HEK293 (cell line): ENCODE results near the gene SH2D1A.
"Not testable (repeated sequence)": the region's sequence is repeated elsewhere in the genome, so short reads cannot be mapped to it uniquely, and the experiment has no call there.

ENCODE experiments used
- CTCF ChIA-PET: fragments of 350-600 bp; formaldehyde crosslinking; extraction: SDS; loops from one replicate; lab custom pipeline; 2021; ENCODE audit warnings: antibody characterized with exemption; lab: Yijun Ruan, JAX
- POLR2A ChIA-PET: fragments of 300-600 bp; formaldehyde crosslinking; extraction: SDS; loops from one replicate; lab custom pipeline; 2020; ENCODE audit warnings: antibody characterized with exemption, inconsistent platforms; lab: Yijun Ruan, JAX
- H3K27ac ChIP-seq: fragments of 200-500 bp; sonication (Bioruptor generic); 2 replicates; pipeline ENCODE4 v1.5.1; 2014; ENCODE audit warnings: low read depth, low read length, control low read depth, inconsistent platforms; ENCODE audit errors: extremely low read depth
- H3K36me3 ChIP-seq, 2 experiments: fragments of 200-500 bp in 1 of 2; sonication (Bioruptor generic) in 1 of 2; 1 replicate in 1 of 2; 2 replicates in 1 of 2; pipeline ENCODE4 v1.5.1; 2014 to 2017; ENCODE audit warnings: inconsistent platforms in 2 of 2, low read length in 2 of 2; ENCODE audit not compliant: control insufficient read depth in 2 of 2, insufficient read depth in 1 of 2
- H3K4me1 ChIP-seq: fragments of 200-500 bp; sonication (Bioruptor generic); 2 replicates; pipeline ENCODE4 v1.5.1; 2014; ENCODE audit warnings: mild to moderate bottlenecking, low read length, inconsistent platforms; ENCODE audit not compliant: control insufficient read depth, insufficient read depth
- H3K4me3 ChIP-seq: 2 replicates; pipeline ENCODE4 v1.5.1; 2011; ENCODE audit warnings: low read depth, mild to moderate bottlenecking, control low read depth, low read length, moderate library complexity
- H3K9me3 ChIP-seq: fragments of 200-500 bp; sonication (Bioruptor generic); 2 replicates; pipeline ENCODE4 v1.5.1; 2014; ENCODE audit warnings: low read depth, low read length, inconsistent platforms; ENCODE audit not compliant: control insufficient read depth, insufficient read depth
- FEZF1 ChIP-seq: fragments of 450-650 bp; formaldehyde crosslinking; IDR thresholded peaks from 2 replicates; pipeline ENCODE4 v1.5.1; 2016; ENCODE audit warnings: missing biosample characterization, missing genetic modification characterization
- MYNN ChIP-seq: fragments of 450-650 bp; formaldehyde crosslinking; IDR thresholded peaks from 2 replicates; pipeline ENCODE4 v1.5.1; 2016; ENCODE audit warnings: missing biosample characterization, missing genetic modification characterization, borderline replicate concordance
- SALL2 ChIP-seq: fragments of 450-650 bp; formaldehyde crosslinking; IDR thresholded peaks from 2 replicates; pipeline ENCODE4 v1.5.0; 2017; ENCODE audit warnings: missing biosample characterization, mild to moderate bottlenecking, missing genetic modification characterization, borderline replicate concordance
- ZBTB21 ChIP-seq: fragments of 450-650 bp; formaldehyde crosslinking; IDR thresholded peaks from 2 replicates; pipeline ENCODE4 v1.5.1; 2017; ENCODE audit warnings: missing biosample characterization, missing genetic modification characterization
- ZNF146 ChIP-seq: fragments of 450-650 bp; formaldehyde crosslinking; IDR thresholded peaks from 2 replicates; pipeline ENCODE4 v1.5.1; 2016; ENCODE audit warnings: missing biosample characterization, missing genetic modification characterization
- ZNF274 ChIP-seq, 2 experiments: fragments of 200-500 bp in 1 of 2; fragments of 450-650 bp in 1 of 2; sonication (Bioruptor generic) in 1 of 2; formaldehyde crosslinking in 1 of 2; IDR thresholded peaks; 2 replicates each; pipeline versions ENCODE4 v1.5.1 to v1.6.1; 2014 to 2016; ENCODE audit warnings: borderline replicate concordance in 1 of 2, inconsistent platforms in 1 of 2, low read length in 1 of 2, missing biosample characterization in 1 of 2, missing genetic modification characterization in 1 of 2
- ZNF335 ChIP-seq: fragments of 450-650 bp; formaldehyde crosslinking; conservative IDR thresholded peaks from 2 replicates; pipeline ENCODE4 v1.5.1; 2016; ENCODE audit warnings: missing biosample characterization, missing genetic modification characterization
- ZNF350 ChIP-seq: fragments of 450-650 bp; formaldehyde crosslinking; IDR thresholded peaks from 2 replicates; pipeline ENCODE4 v1.5.0; 2017; ENCODE audit warnings: missing biosample characterization, mild to moderate bottlenecking, missing genetic modification characterization
- ZNF529 ChIP-seq: fragments of 450-650 bp; formaldehyde crosslinking; IDR thresholded peaks from 2 replicates; pipeline ENCODE4 v1.5.1; 2017; ENCODE audit warnings: missing genetic modification characterization, missing biosample characterization; ENCODE audit not compliant: insufficient replicate concordance
- ZNF585B ChIP-seq: fragments of 450-650 bp; formaldehyde crosslinking; IDR thresholded peaks from 2 replicates; pipeline ENCODE4 v1.5.1; 2016; ENCODE audit warnings: missing biosample characterization, missing genetic modification characterization
- ZNF629 ChIP-seq: fragments of 450-650 bp; formaldehyde crosslinking; IDR thresholded peaks from 2 replicates; pipeline ENCODE4 v1.5.1; 2017; ENCODE audit warnings: missing biosample characterization, missing genetic modification characterization
- ZNF768 ChIP-seq: fragments of 450-650 bp; formaldehyde crosslinking; IDR thresholded peaks from 2 replicates; pipeline ENCODE4 v1.5.1; 2018; ENCODE audit warnings: missing biosample characterization, mild to moderate bottlenecking, missing genetic modification characterization
- ZSCAN16 ChIP-seq: fragments of 450-650 bp; formaldehyde crosslinking; IDR thresholded peaks from 2 replicates; pipeline ENCODE4 v1.5.1; 2016; ENCODE audit warnings: missing biosample characterization, missing genetic modification characterization
- ZSCAN30 ChIP-seq: fragments of 450-650 bp; IDR thresholded peaks from 2 replicates; pipeline ENCODE4 v1.5.1; 2018; ENCODE audit warnings: missing biosample characterization, mild to moderate bottlenecking, missing genetic modification characterization, moderate library complexity
- TF ChIP-seq, protein P1 (sequence below): fragments of 450-650 bp; formaldehyde crosslinking; IDR thresholded peaks from 2 replicates; pipeline ENCODE4 v1.5.1; 2016; ENCODE audit warnings: missing biosample characterization, missing genetic modification characterization, low read depth
- TF ChIP-seq, protein P2 (sequence below): fragments of 450-650 bp; formaldehyde crosslinking; IDR thresholded peaks from 2 replicates; pipeline ENCODE4 v1.5.1; 2016; ENCODE audit warnings: missing biosample characterization, missing genetic modification characterization
- TF ChIP-seq, protein P3 (sequence below): fragments of 450-650 bp; formaldehyde crosslinking; IDR thresholded peaks from 2 replicates; pipeline ENCODE4 v1.5.1; 2016; ENCODE audit warnings: missing biosample characterization, missing genetic modification characterization

Gene SH2D1A

DNA sequence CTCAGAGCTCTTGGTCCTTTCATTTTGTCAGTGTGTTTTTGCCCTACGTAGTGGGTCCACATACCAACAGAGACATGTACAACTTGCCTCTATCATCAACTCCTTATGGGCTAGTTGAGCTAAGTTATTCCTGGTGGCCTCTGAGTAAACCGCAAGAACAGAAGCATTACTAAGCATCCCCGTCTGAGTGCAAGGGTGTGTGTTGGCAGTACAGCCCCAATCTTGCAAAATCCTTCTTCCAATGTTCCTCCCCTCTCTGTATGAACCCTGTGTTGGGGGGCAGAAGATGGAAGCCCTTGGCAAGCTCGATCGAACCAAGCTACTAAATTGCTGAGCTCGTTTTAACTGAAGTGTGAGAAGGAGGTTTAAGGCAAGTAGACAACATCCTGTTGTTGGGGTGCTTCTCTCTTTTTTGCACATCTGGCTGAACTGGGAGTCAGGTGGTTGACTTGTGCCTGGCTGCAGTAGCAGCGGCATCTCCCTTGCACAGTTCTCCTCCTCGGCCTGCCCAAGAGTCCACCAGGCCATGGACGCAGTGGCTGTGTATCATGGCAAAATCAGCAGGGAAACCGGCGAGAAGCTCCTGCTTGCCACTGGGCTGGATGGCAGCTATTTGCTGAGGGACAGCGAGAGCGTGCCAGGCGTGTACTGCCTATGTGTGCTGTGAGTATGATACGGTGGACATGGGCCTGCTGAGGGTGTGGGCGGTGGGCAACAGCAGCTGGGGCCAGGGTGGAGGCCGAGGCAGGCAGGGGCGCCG lies at the start of gene SH2D1A:
Gene SH2D1A, plus strand, starts transcription at position 447 of the 760 bp plus-strand sequence. Its CDS starts 80 bp downstream, at position 527.
- ChIA-PET CTCF (no interaction called here), POLR2A (no interaction called here)
- Histone ChIP-seq H3K4me3 (no peak within 1 kb of the TSS), H3K36me3 (no peaks in the 10 kb centered on the region), H3K4me1 (no peaks in the 10 kb centered on the region), H3K27ac (no peak within 1 kb of the TSS), H3K9me3 (no peaks in the 10 kb centered on the region)
- TF ChIP-seq ZNF585B: no peak
- no peak for TF ChIP-seq ZNF529 (tag by site-specific recombination)
- no peak for TF ChIP-seq MYNN (tag by site-specific recombination)
- no peak for TF ChIP-seq ZNF335
- no peak for TF ChIP-seq ZNF768 (tag by site-specific recombination)
- TF ChIP-seq ZBTB21 (tag by site-specific recombination): no peak
- TF ChIP-seq, protein P1, sequence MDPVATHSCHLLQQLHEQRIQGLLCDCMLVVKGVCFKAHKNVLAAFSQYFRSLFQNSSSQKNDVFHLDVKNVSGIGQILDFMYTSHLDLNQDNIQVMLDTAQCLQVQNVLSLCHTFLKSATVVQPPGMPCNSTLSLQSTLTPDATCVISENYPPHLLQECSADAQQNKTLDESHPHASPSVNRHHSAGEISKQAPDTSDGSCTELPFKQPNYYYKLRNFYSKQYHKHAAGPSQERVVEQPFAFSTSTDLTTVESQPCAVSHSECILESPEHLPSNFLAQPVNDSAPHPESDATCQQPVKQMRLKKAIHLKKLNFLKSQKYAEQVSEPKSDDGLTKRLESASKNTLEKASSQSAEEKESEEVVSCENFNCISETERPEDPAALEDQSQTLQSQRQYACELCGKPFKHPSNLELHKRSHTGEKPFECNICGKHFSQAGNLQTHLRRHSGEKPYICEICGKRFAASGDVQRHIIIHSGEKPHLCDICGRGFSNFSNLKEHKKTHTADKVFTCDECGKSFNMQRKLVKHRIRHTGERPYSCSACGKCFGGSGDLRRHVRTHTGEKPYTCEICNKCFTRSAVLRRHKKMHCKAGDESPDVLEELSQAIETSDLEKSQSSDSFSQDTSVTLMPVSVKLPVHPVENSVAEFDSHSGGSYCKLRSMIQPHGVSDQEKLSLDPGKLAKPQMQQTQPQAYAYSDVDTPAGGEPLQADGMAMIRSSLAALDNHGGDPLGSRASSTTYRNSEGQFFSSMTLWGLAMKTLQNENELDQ (tag by site-specific recombination): no peak
- no peak for TF ChIP-seq SALL2 (tag by site-specific recombination)
- no peak for TF ChIP-seq ZNF350 (tag by site-specific recombination)
- TF ChIP-seq, protein P2, sequence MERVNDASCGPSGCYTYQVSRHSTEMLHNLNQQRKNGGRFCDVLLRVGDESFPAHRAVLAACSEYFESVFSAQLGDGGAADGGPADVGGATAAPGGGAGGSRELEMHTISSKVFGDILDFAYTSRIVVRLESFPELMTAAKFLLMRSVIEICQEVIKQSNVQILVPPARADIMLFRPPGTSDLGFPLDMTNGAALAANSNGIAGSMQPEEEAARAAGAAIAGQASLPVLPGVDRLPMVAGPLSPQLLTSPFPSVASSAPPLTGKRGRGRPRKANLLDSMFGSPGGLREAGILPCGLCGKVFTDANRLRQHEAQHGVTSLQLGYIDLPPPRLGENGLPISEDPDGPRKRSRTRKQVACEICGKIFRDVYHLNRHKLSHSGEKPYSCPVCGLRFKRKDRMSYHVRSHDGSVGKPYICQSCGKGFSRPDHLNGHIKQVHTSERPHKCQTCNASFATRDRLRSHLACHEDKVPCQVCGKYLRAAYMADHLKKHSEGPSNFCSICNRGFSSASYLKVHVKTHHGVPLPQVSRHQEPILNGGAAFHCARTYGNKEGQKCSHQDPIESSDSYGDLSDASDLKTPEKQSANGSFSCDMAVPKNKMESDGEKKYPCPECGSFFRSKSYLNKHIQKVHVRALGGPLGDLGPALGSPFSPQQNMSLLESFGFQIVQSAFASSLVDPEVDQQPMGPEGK (tag by site-specific recombination): no peak
- TF ChIP-seq ZNF629 (tag by site-specific recombination): no peak

DNA sequence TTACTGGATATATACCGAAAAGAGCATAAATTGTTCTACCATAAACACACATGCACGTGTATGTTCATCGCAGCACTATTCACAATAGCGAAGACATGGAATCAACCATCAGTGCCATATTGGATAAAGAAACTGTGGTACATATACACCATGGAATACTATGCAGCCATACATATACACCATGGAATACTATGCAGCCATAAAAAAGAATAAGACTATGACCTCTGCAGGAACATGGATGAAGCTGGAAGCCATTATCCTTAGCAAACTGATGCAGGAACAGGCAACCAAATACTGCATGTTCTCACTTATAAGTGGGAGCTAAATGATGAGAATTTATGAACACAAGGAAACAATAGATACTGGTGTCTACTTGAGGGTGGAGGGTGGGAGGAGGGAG lies 47.0 kb upstream of the SH2D1A start:
- CTCF ChIA-PET, POLR2A ChIA-PET, H3K36me3 ChIP-seq, H3K4me3 ChIP-seq, H3K4me1 ChIP-seq, H3K27ac ChIP-seq, H3K9me3 ChIP-seq: not testable (repeated sequence)
- TF ChIP-seq, protein P3, sequence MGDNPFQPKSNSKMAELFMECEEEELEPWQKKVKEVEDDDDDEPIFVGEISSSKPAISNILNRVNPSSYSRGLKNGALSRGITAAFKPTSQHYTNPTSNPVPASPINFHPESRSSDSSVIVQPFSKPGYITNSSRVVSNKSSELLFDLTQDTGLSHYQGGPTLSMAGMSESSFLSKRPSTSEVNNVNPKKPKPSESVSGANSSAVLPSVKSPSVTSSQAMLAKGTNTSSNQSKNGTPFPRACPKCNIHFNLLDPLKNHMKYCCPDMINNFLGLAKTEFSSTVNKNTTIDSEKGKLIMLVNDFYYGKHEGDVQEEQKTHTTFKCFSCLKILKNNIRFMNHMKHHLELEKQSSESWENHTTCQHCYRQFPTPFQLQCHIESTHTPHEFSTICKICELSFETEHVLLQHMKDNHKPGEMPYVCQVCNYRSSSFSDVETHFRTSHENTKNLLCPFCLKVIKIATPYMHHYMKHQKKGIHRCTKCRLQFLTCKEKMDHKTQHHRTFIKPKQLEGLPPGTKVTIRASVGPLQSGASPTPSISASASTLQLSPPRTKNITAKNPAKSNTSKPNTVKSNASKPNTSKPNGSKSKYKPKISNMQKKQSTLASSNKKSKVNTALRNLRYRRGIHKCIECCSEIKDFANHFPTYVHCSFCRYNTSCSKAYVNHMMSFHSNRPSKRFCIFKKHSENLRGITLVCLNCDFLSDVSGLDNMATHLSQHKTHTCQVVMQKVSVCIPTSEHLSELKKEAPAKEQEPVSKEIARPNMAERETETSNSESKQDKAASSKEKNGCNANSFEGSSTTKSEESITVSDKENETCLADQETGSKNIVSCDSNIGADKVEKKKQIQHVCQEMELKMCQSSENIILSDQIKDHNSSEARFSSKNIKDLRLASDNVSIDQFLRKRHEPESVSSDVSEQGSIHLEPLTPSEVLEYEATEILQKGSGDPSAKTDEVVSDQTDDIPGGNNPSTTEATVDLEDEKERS (tag by site-specific recombination): 0 out of 2 replicates have a peak, but pooled peaks have one; percentile 41
- peak; percentile 95 for TF ChIP-seq ZNF146 (tag by site-specific recombination)

DNA sequence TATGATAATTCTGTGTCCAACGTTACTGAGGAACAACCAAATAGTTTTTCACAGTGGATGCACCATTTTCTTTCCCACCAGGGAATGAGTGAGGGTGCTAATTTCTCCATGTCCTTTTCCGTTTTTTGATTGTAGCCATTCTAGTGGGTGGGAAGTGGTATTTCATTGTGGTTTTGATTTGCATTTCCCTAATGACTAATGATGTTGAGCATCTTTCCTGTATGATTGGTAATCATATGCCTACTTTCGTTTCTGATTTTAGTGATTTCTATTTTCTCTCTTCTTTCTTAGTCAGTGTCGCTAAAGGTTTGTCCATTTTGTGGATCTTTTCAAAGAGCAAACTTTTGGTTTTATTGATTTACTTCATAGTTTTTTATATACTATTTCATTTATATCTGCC lies 46.0 kb upstream of the SH2D1A start:
- no peak overlapping the region for H3K27ac ChIP-seq
- no peak for TF ChIP-seq ZSCAN30
- no peak for TF ChIP-seq ZNF274 (IDR thresholded peaks at IDR 0.05; ENCODE audit: low read length)
- TF ChIP-seq ZNF274 (tag by site-specific recombination; IDR thresholded peaks at IDR 0.05; ENCODE audit: borderline replicate concordance): no peak
- TF ChIP-seq FEZF1 (tag by site-specific recombination): no peak
- no peak for TF ChIP-seq ZSCAN16 (tag by site-specific recombination)
- TF ChIP-seq, all 188 proteins: peak for 0
- no peaks in the 10 kb centered on the region for H3K4me1 ChIP-seq
- POLR2A ChIA-PET: no interaction called here
- CTCF ChIA-PET: no interaction called here
- no peaks in the 10 kb centered on the region for H3K9me3 ChIP-seq
- H3K4me3 ChIP-seq: no peak overlapping the region
- no peaks in the 10 kb centered on the region for H3K36me3 ChIP-seq
